ENCODE measurements around the gene GAS7. TPM values are rescaled to one million over a fixed set of nuclear protein-coding genes. Genes with fewer than 3 reads are reported as not detected.

GAS7 gene
- total and polyA plus RNA-seq, 2 of the 13 experiments (the other 11 are each of a cell fraction or from before 2014, with no cell fraction given): 1.0 to 5.2 TPM

DNA sequence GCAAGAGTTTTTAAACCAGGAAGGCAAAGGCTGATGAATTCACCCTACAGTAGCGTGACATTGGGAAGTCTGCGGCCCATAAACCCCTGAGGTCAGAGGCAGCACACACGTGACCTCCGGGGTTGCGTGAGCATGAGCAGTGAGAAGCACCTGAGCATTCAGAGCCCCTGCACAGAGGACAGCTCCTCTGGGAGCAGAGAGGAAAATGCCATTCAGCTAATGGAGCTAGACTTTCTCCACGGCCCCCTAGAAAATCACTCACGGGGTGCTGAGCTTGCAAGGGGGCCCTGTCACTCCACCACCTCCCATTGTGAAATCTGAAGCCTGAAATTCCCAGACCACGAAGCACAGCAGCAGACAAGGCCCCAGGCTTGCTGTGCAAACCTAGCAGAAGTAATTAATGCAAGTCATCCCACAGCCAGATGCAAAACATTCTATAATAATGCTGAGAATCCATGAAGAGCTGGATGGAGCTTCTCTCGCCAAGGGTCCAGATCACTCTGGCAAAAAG, 178.4 kb downstream of the GAS7 start:
- H4K20me1 ChIP-seq (ENCODE audit: insufficient read depth, low read length): no peaks in the 10 kb centered on the region
- no peak overlapping the region for H3K4me3 ChIP-seq (replicated peaks in 1 of 3; ENCODE audit: insufficient read depth in 1 of 3, low read depth in 2 of 3, low read length in 3 of 3)
- in situ Hi-C loops (cut with HindIII; ENCODE audit: extremely low pct_ligation_motif_present, low pct_unique_long_range_greater_than_20kb): no loop called here
- ChIA-PET CTCF (ENCODE audit: low intra/inter-chr PET ratio, low total read pairs) (no interaction called here), POLR2A (no interaction called here)
- no peak for ATAC-seq
- peaks cover 1 to 13% of the 10 kb centered on the region in 2 experiments; a peak in 4 of 5 replicates for H3K27me3 ChIP-seq (ENCODE audit: control insufficient read depth in 1 of 2, insufficient read depth in 2 of 2, low read length in 2 of 2)
- no peak overlapping the region for H2AFZ ChIP-seq (ENCODE audit: low read length)
- H3K79me2 ChIP-seq (ENCODE audit: insufficient read depth, low read length): no peaks in the 10 kb centered on the region
- WGBS (ENCODE audit: low lambda C conversion rate): 27% methylated on average over 5 of the region's 9 CpGs
- BruUV-seq (replicated peaks): no TSS peak
- intact Hi-C loops (cut with micrococcal nuclease; ENCODE audit: unreplicated experiment): no loop called here
- H3K27ac ChIP-seq (ENCODE audit: extremely low read length, insufficient read depth, low read length): no peak overlapping the region
- H3K36me3 ChIP-seq (replicated peaks in 1 of 2; ENCODE audit: control insufficient read depth in 1 of 2, insufficient read depth in 2 of 2, low read length in 2 of 2): no peaks in the 10 kb centered on the region
- TF ChIP-seq FOXO1 (CRISPR knock-in tag; IDR thresholded peaks at IDR 0.05) (no peak), NFE2L2 (IDR thresholded peaks at IDR 0.05; ENCODE audit: low read length) (peak; percentile 34; the same call in 1 of the 2 replicates)
- H3K9me3 ChIP-seq (ENCODE audit: low read length): no peaks in the 10 kb centered on the region
- H3K9ac ChIP-seq (ENCODE audit: insufficient read depth, low read depth, low read length): no peak overlapping the region
- DNase-seq (ENCODE audit: low spot score): no peak
- no peaks in the 10 kb centered on the region for H3K4me1 ChIP-seq (ENCODE audit: insufficient read depth, low read length)
- no peak for FAIRE-seq
- no peak overlapping the region for H3K4me2 ChIP-seq (ENCODE audit: low read depth, low read length)

DNA sequence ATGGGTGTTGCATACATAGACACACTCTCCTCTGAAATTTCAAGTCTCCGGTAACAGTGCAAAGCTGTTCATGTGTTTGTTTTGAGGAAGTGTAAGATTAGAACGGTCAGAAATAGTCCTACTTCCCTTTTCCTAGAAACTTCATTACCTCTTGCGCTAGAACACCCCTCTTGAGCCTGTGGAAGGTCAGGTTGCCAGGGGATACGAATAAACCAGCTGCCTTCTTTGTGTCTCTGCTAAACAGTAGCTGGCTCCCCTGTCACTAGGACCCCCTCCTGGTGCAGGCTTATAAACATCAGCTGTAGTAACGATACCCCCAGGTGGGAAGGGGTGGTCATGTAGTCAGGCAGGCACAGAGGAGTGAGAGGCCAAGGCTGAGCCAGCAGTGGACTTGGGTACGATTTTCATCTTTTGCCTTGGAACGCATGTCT, 179.9 kb downstream of the GAS7 start:
- DNase-seq (ENCODE audit: low spot score) (no peak), FAIRE-seq (no peak), ATAC-seq (no peak)
- no TSS peak for BruUV-seq (replicated peaks)
- no peak overlapping the region for H3K4me3 ChIP-seq (replicated peaks in 1 of 3; ENCODE audit: insufficient read depth in 1 of 3, low read depth in 2 of 3, low read length in 3 of 3)
- H3K36me3 ChIP-seq (replicated peaks in 1 of 2; ENCODE audit: control insufficient read depth in 1 of 2, insufficient read depth in 2 of 2, low read length in 2 of 2): no peaks in the 10 kb centered on the region
- no peaks in the 10 kb centered on the region for H3K4me1 ChIP-seq (ENCODE audit: insufficient read depth, low read length)
- intact Hi-C loops (cut with micrococcal nuclease; ENCODE audit: unreplicated experiment) (no loop called here), in situ Hi-C loops (cut with HindIII; ENCODE audit: extremely low pct_ligation_motif_present, low pct_unique_long_range_greater_than_20kb) (no loop called here)
- H4K20me1 ChIP-seq (ENCODE audit: insufficient read depth, low read length): no peaks in the 10 kb centered on the region
- ChIA-PET CTCF (ENCODE audit: low intra/inter-chr PET ratio, low total read pairs) (no interaction called here), POLR2A (no interaction called here)
- peaks cover 0 to 17% of the 10 kb centered on the region in 2 experiments; a peak in 4 of 5 replicates for H3K27me3 ChIP-seq (ENCODE audit: control insufficient read depth in 1 of 2, insufficient read depth in 2 of 2, low read length in 2 of 2)
- no peak overlapping the region for H3K4me2 ChIP-seq (ENCODE audit: low read depth, low read length)
- no peak overlapping the region for H3K9ac ChIP-seq (ENCODE audit: insufficient read depth, low read depth, low read length)
- H3K9me3 ChIP-seq (ENCODE audit: low read length): no peaks in the 10 kb centered on the region
- H2AFZ ChIP-seq (ENCODE audit: low read length): no peak overlapping the region
- WGBS (ENCODE audit: low lambda C conversion rate): 17% methylated on average over 5 of the region's 7 CpGs
- H3K27ac ChIP-seq (ENCODE audit: extremely low read length, insufficient read depth, low read length): no peak overlapping the region
- H3K79me2 ChIP-seq (ENCODE audit: insufficient read depth, low read length): no peaks in the 10 kb centered on the region
- no peak for TF ChIP-seq ZNF552 (CRISPR knock-in tag; IDR thresholded peaks at IDR 0.05; ENCODE audit: borderline replicate concordance)
- no peak for TF ChIP-seq ZNF143 (CRISPR knock-in tag; IDR thresholded peaks at IDR 0.05)
- TF ChIP-seq, protein P1, sequence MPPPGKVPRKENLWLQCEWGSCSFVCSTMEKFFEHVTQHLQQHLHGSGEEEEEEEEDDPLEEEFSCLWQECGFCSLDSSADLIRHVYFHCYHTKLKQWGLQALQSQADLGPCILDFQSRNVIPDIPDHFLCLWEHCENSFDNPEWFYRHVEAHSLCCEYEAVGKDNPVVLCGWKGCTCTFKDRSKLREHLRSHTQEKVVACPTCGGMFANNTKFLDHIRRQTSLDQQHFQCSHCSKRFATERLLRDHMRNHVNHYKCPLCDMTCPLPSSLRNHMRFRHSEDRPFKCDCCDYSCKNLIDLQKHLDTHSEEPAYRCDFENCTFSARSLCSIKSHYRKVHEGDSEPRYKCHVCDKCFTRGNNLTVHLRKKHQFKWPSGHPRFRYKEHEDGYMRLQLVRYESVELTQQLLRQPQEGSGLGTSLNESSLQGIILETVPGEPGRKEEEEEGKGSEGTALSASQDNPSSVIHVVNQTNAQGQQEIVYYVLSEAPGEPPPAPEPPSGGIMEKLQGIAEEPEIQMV (CRISPR knock-in tag; IDR thresholded peaks at IDR 0.05; ENCODE audit: low read depth): no peak
- TF ChIP-seq CREB1 (IDR thresholded peaks at IDR 0.05): no peak
- TF ChIP-seq CREB1 (CRISPR knock-in tag; IDR thresholded peaks at IDR 0.05): no peak
- TF ChIP-seq ZNF775 (CRISPR knock-in tag; IDR thresholded peaks at IDR 0.05; ENCODE audit: borderline replicate concordance): no peak
- no peak for TF ChIP-seq HCFC1 (IDR thresholded peaks at IDR 0.05; ENCODE audit: low read depth, low read length)
- TF ChIP-seq BCL3 (CRISPR knock-in tag; IDR thresholded peaks at IDR 0.05): no peak
- TF ChIP-seq, protein P2, sequence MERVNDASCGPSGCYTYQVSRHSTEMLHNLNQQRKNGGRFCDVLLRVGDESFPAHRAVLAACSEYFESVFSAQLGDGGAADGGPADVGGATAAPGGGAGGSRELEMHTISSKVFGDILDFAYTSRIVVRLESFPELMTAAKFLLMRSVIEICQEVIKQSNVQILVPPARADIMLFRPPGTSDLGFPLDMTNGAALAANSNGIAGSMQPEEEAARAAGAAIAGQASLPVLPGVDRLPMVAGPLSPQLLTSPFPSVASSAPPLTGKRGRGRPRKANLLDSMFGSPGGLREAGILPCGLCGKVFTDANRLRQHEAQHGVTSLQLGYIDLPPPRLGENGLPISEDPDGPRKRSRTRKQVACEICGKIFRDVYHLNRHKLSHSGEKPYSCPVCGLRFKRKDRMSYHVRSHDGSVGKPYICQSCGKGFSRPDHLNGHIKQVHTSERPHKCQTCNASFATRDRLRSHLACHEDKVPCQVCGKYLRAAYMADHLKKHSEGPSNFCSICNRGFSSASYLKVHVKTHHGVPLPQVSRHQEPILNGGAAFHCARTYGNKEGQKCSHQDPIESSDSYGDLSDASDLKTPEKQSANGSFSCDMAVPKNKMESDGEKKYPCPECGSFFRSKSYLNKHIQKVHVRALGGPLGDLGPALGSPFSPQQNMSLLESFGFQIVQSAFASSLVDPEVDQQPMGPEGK (CRISPR knock-in tag; IDR thresholded peaks at IDR 0.05): no peak
- TF ChIP-seq TFAP4 (IDR thresholded peaks at IDR 0.05; ENCODE audit: borderline replicate concordance, low read depth): no peak
- TF ChIP-seq ZNF567 (CRISPR knock-in tag; IDR thresholded peaks at IDR 0.05; ENCODE audit: borderline replicate concordance): no peak
